ENCODE data around the gene CD28. TPM values are rescaled to one million over a fixed set of nuclear protein-coding genes. Genes with fewer than 3 reads are reported as not detected.

The CD28 gene
- total and polyA plus RNA-seq, 10 of the 15 experiments (the other 5 are each of a cell fraction or from before 2014, with no cell fraction given), result 0.03 to 0.23 (median 0.04) TPM; not detected in 7

DNA sequence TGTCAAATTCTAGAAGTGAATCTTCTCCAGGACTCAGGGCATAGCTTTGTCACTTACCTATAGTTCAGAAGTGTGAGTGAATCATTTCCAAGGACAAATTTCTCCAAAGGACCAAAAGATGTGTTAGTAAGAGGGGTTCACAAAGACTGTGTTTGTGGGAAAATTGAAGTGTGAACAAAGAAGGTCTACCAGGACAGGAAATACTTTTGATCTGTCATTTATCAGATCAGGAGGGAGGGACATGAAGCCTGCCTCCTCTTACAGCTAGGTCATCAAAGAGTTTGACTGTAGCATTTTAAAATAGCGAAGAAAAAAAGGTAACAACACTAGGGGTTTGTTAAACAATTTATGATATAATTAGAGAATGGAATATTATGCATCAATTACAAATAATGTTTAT lies 2.0 kb upstream of the CD28 start (continued):
- TF ChIP-seq, protein P1, sequence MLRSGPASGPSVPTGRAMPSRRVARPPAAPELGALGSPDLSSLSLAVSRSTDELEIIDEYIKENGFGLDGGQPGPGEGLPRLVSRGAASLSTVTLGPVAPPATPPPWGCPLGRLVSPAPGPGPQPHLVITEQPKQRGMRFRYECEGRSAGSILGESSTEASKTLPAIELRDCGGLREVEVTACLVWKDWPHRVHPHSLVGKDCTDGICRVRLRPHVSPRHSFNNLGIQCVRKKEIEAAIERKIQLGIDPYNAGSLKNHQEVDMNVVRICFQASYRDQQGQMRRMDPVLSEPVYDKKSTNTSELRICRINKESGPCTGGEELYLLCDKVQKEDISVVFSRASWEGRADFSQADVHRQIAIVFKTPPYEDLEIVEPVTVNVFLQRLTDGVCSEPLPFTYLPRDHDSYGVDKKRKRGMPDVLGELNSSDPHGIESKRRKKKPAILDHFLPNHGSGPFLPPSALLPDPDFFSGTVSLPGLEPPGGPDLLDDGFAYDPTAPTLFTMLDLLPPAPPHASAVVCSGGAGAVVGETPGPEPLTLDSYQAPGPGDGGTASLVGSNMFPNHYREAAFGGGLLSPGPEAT (IDR thresholded peaks at IDR 0.05; ENCODE audit: low read depth), result no peak
- TF ChIP-seq RB1 (IDR thresholded peaks at IDR 0.05; ENCODE audit: borderline replicate concordance) (no peak), MTA2 (IDR thresholded peaks at IDR 0.05; ENCODE audit: low read depth) (no peak), GABPA (IDR thresholded peaks at IDR 0.05; ENCODE audit: low read depth) (no peak), BMI1 (IDR thresholded peaks at IDR 0.05; ENCODE audit: borderline replicate concordance) (no peak), ZNF207 (IDR thresholded peaks at IDR 0.05; ENCODE audit: borderline replicate concordance) (no peak), SMAD5 (IDR thresholded peaks at IDR 0.05; ENCODE audit: low read depth) (no peak)
- TF ChIP-seq, protein P2, sequence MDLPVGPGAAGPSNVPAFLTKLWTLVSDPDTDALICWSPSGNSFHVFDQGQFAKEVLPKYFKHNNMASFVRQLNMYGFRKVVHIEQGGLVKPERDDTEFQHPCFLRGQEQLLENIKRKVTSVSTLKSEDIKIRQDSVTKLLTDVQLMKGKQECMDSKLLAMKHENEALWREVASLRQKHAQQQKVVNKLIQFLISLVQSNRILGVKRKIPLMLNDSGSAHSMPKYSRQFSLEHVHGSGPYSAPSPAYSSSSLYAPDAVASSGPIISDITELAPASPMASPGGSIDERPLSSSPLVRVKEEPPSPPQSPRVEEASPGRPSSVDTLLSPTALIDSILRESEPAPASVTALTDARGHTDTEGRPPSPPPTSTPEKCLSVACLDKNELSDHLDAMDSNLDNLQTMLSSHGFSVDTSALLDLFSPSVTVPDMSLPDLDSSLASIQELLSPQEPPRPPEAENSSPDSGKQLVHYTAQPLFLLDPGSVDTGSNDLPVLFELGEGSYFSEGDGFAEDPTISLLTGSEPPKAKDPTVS (IDR thresholded peaks at IDR 0.05; ENCODE audit: low read depth, low read length), result no peak
- TF ChIP-seq, protein P3, sequence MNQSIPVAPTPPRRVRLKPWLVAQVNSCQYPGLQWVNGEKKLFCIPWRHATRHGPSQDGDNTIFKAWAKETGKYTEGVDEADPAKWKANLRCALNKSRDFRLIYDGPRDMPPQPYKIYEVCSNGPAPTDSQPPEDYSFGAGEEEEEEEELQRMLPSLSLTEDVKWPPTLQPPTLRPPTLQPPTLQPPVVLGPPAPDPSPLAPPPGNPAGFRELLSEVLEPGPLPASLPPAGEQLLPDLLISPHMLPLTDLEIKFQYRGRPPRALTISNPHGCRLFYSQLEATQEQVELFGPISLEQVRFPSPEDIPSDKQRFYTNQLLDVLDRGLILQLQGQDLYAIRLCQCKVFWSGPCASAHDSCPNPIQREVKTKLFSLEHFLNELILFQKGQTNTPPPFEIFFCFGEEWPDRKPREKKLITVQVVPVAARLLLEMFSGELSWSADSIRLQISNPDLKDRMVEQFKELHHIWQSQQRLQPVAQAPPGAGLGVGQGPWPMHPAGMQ (IDR thresholded peaks at IDR 0.05; ENCODE audit: borderline replicate concordance), result no peak

Measured in GM12878 (cell line).